ENCODE results near the gene SLC25A51. TPM values are rescaled to one million over a fixed set of nuclear protein-coding genes. Genes with fewer than 3 reads are reported as not detected.

SLC25A51 gene
- total RNA-seq, 1 donor from 2014 or later, result 39.6 TPM

GRCh38 chr9:37944671-37945481 is 40.9 kb upstream of the SLC25A51 start:
- FAIRE-seq (no peak), DNase-seq (ENCODE audit: low read depth) (peak; percentile 70)
- Histone ChIP-seq H2AFZ (ENCODE audit: low read depth, low read length) (no peak overlapping the region), H3K4me1 (ENCODE audit: insufficient read depth, low read length) (peaks cover 56% of the 10 kb centered on the region), H3K27me3 (ENCODE audit: insufficient read depth, low read length) (no peaks in the 10 kb centered on the region), H3K27ac (ENCODE audit: low read depth, low read length) (peak overlapping the region; percentile 67), H4K20me1 (ENCODE audit: insufficient read depth, low read length) (no peaks in the 10 kb centered on the region), H3K36me3 (ENCODE audit: insufficient read depth, low read length) (peaks cover 9% of the 10 kb centered on the region), H3K4me3 (ENCODE audit: insufficient read depth, low read depth, low read length) (no peak overlapping the region), H3K79me2 (ENCODE audit: insufficient read depth, low read length) (peaks cover 29% of the 10 kb centered on the region), H3K9ac (ENCODE audit: low read length) (peak overlapping the region; percentile 46), H3K9me3 (ENCODE audit: insufficient read depth, low read depth, low read length) (no peaks in the 10 kb centered on the region), H3K4me2 (ENCODE audit: low read length) (peak overlapping the region; percentile 65)
- Mint-ChIP-seq H3K9me3 (ENCODE audit: unreplicated experiment) (no peaks in the 10 kb centered on the region), H3K27ac (ENCODE audit: unreplicated experiment) (peak overlapping the region; percentile 89), H3K4me1 (ENCODE audit: low read depth, unreplicated experiment) (peaks cover 63% of the 10 kb centered on the region), H3K36me3 (ENCODE audit: low read depth, unreplicated experiment) (peaks cover 32% of the 10 kb centered on the region), H3K27me3 (ENCODE audit: low read depth, unreplicated experiment) (no peaks in the 10 kb centered on the region), H3K4me3 (ENCODE audit: unreplicated experiment) (peak overlapping the region; percentile 67)
- no peak for TF ChIP-seq EZH2 (IDR thresholded peaks at IDR 0.05; ENCODE audit: insufficient read depth, low read length)
- TF ChIP-seq CTCF (IDR thresholded peaks at IDR 0.05; ENCODE audit: insufficient read depth, low read depth, low read length), result no peak

GRCh38 chr9:37944266-37944650 is 40.3 kb upstream of the SLC25A51 start:
- peak overlapping the region; percentile 65 for H3K4me2 ChIP-seq (ENCODE audit: low read length)
- no peak for FAIRE-seq
- no peaks in the 10 kb centered on the region for H4K20me1 ChIP-seq (ENCODE audit: insufficient read depth, low read length)
- no peaks in the 10 kb centered on the region for H3K27me3 Mint-ChIP-seq (ENCODE audit: low read depth, unreplicated experiment)
- no peaks in the 10 kb centered on the region for H3K27me3 ChIP-seq (ENCODE audit: insufficient read depth, low read length)
- peak overlapping the region; percentile 67 for H3K27ac ChIP-seq (ENCODE audit: low read depth, low read length)
- peak overlapping the region; percentile 77 for H3K4me3 Mint-ChIP-seq (ENCODE audit: unreplicated experiment)
- H3K4me1 ChIP-seq (ENCODE audit: insufficient read depth, low read length), result peaks cover 58% of the 10 kb centered on the region
- no peak overlapping the region for H2AFZ ChIP-seq (ENCODE audit: low read depth, low read length)
- peaks cover 9% of the 10 kb centered on the region for H3K36me3 ChIP-seq (ENCODE audit: insufficient read depth, low read length)
- peak overlapping the region; percentile 98 for H3K27ac Mint-ChIP-seq (ENCODE audit: unreplicated experiment)
- H3K9ac ChIP-seq (ENCODE audit: low read length), result peak overlapping the region; percentile 46
- no peak overlapping the region for H3K4me3 ChIP-seq (ENCODE audit: insufficient read depth, low read depth, low read length)
- peak; percentile 42 for DNase-seq (ENCODE audit: low read depth)
- H3K36me3 Mint-ChIP-seq (ENCODE audit: low read depth, unreplicated experiment), result peaks cover 37% of the 10 kb centered on the region
- no peaks in the 10 kb centered on the region for H3K9me3 Mint-ChIP-seq (ENCODE audit: unreplicated experiment)
- peaks cover 34% of the 10 kb centered on the region for H3K79me2 ChIP-seq (ENCODE audit: insufficient read depth, low read length)
- peaks cover 57% of the 10 kb centered on the region for H3K4me1 Mint-ChIP-seq (ENCODE audit: low read depth, unreplicated experiment)
- TF ChIP-seq EZH2 (IDR thresholded peaks at IDR 0.05; ENCODE audit: insufficient read depth, low read length), result no peak
- no peak for TF ChIP-seq CTCF (IDR thresholded peaks at IDR 0.05; ENCODE audit: insufficient read depth, low read depth, low read length)
- no peaks in the 10 kb centered on the region for H3K9me3 ChIP-seq (ENCODE audit: insufficient read depth, low read depth, low read length)

Data from astrocyte (in vitro differentiated cells and primary cell).